WTC11 (cell line): ENCODE measurements around the gene SORCS2. TPM values are rescaled to one million over a fixed set of nuclear protein-coding genes. Genes with fewer than 3 reads are reported as not detected.

Experiments used
- ATAC-seq: fragments of 200-7000 bp; cut with Tn5 transposase; 2 replicates; pipeline ENCODE4 v1.10.0; 2021; ENCODE audit warnings: mild to moderate bottlenecking, moderate library complexity
- CTCF ChIA-PET: fragments of 300-600 bp; sonication (Branson Sonifier 250); formaldehyde crosslinking; loops from one replicate; lab custom pipeline; 2021; ENCODE audit warnings: antibody characterized with exemption; lab: Charles Lee
- POLR2A ChIA-PET: fragments of 350-600 bp; sonication (Branson Sonifier 250); formaldehyde crosslinking; loops from one replicate; lab custom pipeline; 2021; ENCODE audit warnings: antibody characterized with exemption; lab: Charles Lee
- DNase-seq: peaks from one replicate; pipeline ENCODE4 v3.0.0; 2021; ENCODE audit warnings: low spot score
- H3K27ac Mint-ChIP-seq: 2 replicates; pipeline ENCODE4 v1.8.0; 2021; ENCODE audit warnings: mixed read lengths
- H3K27me3 Mint-ChIP-seq: 2 replicates; pipeline ENCODE4 v1.8.0; 2021; ENCODE audit warnings: low read depth, mild to moderate bottlenecking, moderate library complexity, mixed read lengths
- H3K36me3 Mint-ChIP-seq: 2 replicates; pipeline ENCODE4 v1.8.0; 2021; ENCODE audit warnings: mixed read lengths
- H3K4me1 Mint-ChIP-seq: 2 replicates; pipeline ENCODE4 v1.8.0; 2022; ENCODE audit warnings: mixed read lengths
- H3K4me3 Mint-ChIP-seq: 2 replicates; pipeline ENCODE4 v1.8.0; 2021; ENCODE audit warnings: mild to moderate bottlenecking, moderate library complexity, mixed read lengths
- H3K9me3 Mint-ChIP-seq: 2 replicates; pipeline ENCODE4 v1.8.0; 2021; ENCODE audit warnings: mixed read lengths
- AR ChIP-seq: fragments of 250-450 bp; sonication (Bioruptor Pico); IDR thresholded peaks from 2 replicates; pipeline ENCODE4 v1.9.0; 2021; ENCODE audit warnings: mild to moderate bottlenecking
- ATF1 ChIP-seq: sonication (generic); formaldehyde crosslinking; IDR thresholded peaks from 2 replicates; pipeline ENCODE4 v1.8.1; 2023; ENCODE audit warnings: mild to moderate bottlenecking, moderate library complexity, missing genetic modification reagents
- CDX4 ChIP-seq: fragments of 250-450 bp; sonication (Bioruptor Pico); IDR thresholded peaks from 2 replicates; pipeline ENCODE4 v1.9.0; 2021; ENCODE audit warnings: moderate library complexity, mild to moderate bottlenecking, inconsistent platforms, borderline replicate concordance
- MXD4 ChIP-seq: fragments of 250-450 bp; sonication (Bioruptor Pico); IDR thresholded peaks from 2 replicates; pipeline ENCODE4 v1.8.0; 2021; ENCODE audit warnings: mild to moderate bottlenecking, moderate library complexity, borderline replicate concordance
- NR2C2 ChIP-seq: sonication (generic); formaldehyde crosslinking; IDR thresholded peaks from 2 replicates; pipeline ENCODE4 v1.8.0; 2022; ENCODE audit warnings: mild to moderate bottlenecking, missing genetic modification reagents
- PRRX2 ChIP-seq: fragments of 250-450 bp; sonication (Bioruptor Pico); IDR thresholded peaks from 2 replicates; pipeline ENCODE4 v1.8.0; 2021; ENCODE audit warnings: mild to moderate bottlenecking
- ZBTB43 ChIP-seq: sonication (generic); formaldehyde crosslinking; IDR thresholded peaks from 2 replicates; pipeline ENCODE4 v1.8.1; 2023; ENCODE audit warnings: mild to moderate bottlenecking, missing genetic modification reagents
- ZNF396 ChIP-seq: fragments of 250-450 bp; sonication (Bioruptor Pico); IDR thresholded peaks from 2 replicates; pipeline ENCODE4 v1.8.0; 2021; ENCODE audit warnings: mild to moderate bottlenecking, moderate library complexity, borderline replicate concordance
- ZNF416 ChIP-seq: fragments of 250-450 bp; sonication (Bioruptor Pico); IDR thresholded peaks from 2 replicates; pipeline ENCODE4 v1.9.0; 2021; ENCODE audit warnings: mild to moderate bottlenecking, inconsistent platforms
- total RNA-seq: library from RNA; stranded (reverse); gene quantifications from 3 replicates; pipeline ENCODE4 v1.2.3, GENCODE V29; 2021
- TF ChIP-seq, protein P1 (sequence below): sonication (generic); formaldehyde crosslinking; IDR thresholded peaks from 2 replicates; pipeline ENCODE4 v1.8.1; 2023; ENCODE audit warnings: mild to moderate bottlenecking, missing genetic modification reagents, borderline replicate concordance
- TF ChIP-seq, protein P2 (sequence below): sonication (generic); formaldehyde crosslinking; IDR thresholded peaks from 2 replicates; pipeline ENCODE4 v1.8.0; 2022; ENCODE audit warnings: missing genetic modification reagents

Gene SORCS2
- total RNA-seq, 1 experiment from 2014 or later: 6.6 TPM

GRCh38 chr4:7738458-7739076 is 546.2 kb downstream of the SORCS2 start (continued):
- TF ChIP-seq, protein P1, sequence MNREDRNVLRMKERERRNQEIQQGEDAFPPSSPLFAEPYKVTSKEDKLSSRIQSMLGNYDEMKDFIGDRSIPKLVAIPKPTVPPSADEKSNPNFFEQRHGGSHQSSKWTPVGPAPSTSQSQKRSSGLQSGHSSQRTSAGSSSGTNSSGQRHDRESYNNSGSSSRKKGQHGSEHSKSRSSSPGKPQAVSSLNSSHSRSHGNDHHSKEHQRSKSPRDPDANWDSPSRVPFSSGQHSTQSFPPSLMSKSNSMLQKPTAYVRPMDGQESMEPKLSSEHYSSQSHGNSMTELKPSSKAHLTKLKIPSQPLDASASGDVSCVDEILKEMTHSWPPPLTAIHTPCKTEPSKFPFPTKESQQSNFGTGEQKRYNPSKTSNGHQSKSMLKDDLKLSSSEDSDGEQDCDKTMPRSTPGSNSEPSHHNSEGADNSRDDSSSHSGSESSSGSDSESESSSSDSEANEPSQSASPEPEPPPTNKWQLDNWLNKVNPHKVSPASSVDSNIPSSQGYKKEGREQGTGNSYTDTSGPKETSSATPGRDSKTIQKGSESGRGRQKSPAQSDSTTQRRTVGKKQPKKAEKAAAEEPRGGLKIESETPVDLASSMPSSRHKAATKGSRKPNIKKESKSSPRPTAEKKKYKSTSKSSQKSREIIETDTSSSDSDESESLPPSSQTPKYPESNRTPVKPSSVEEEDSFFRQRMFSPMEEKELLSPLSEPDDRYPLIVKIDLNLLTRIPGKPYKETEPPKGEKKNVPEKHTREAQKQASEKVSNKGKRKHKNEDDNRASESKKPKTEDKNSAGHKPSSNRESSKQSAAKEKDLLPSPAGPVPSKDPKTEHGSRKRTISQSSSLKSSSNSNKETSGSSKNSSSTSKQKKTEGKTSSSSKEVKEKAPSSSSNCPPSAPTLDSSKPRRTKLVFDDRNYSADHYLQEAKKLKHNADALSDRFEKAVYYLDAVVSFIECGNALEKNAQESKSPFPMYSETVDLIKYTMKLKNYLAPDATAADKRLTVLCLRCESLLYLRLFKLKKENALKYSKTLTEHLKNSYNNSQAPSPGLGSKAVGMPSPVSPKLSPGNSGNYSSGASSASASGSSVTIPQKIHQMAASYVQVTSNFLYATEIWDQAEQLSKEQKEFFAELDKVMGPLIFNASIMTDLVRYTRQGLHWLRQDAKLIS (CRISPR knock-in tag): no peak

GRCh38 chr4:7739077-7739917 is 547.0 kb downstream of the SORCS2 start:
- Mint-ChIP-seq H3K27me3 (no peaks in the 10 kb centered on the region), H3K9me3 (no peaks in the 10 kb centered on the region), H3K4me3 (no peak overlapping the region), H3K27ac (no peak overlapping the region), H3K36me3 (no peaks in the 10 kb centered on the region), H3K4me1 (no peaks in the 10 kb centered on the region)
- ATAC-seq (no peak), DNase-seq (no peak)
- POLR2A ChIA-PET: no interaction called here
- no peak for TF ChIP-seq MXD4 (CRISPR knock-in tag)
- CTCF ChIA-PET: no interaction called here

DNA sequence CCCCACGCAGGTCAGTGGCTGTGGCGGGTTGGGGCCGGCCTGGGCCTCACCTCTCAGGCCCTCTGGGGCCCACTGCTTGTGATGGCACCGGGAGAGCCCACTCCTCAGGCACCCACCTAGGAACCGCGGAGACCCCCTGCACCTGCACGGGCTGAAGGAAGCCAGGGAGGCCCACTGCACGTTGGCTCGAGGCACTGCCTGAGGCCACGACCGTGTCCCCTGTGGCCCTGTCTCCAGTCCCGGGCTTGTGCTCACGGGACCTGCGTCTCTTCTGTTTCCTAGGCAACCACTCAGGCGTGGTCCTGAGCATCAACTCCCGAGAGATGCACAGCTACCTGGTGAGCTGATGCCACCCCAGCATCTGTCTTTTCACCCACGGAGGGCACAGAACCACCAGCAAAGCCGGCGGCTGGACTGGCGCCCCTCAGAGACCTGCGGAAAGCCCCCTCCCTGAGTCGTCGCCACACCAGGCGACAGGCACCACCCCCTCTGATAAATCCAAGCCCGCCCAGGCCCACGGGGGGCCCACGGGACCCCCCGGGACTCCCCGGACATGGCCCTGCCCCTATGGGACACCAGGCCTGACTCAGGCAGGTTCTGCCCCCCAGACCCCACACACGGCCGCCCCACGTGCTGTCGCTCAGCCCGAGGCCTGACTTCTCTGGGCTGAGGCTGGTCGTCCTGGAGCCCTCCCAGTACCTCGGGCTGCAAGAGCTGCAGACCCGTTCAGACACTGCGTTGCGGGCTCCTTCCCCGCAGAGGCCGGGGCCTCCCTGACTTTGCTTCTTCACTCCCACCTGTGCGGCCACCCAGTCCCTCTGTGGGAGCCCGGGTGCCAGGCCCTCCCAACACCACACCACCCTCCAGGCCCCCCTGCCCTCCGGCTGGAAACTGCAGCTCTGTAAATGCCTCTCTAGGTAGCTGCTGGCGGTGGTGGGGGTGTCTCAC is 547.9 kb downstream of the SORCS2 start:
- H3K4me1 Mint-ChIP-seq: no peaks in the 10 kb centered on the region
- no peak for TF ChIP-seq CDX4 (CRISPR knock-in tag)
- no peaks in the 10 kb centered on the region for H3K36me3 Mint-ChIP-seq
- DNase-seq (no peak), ATAC-seq (no peak)
- no peak overlapping the region for H3K27ac Mint-ChIP-seq
- H3K9me3 Mint-ChIP-seq: no peaks in the 10 kb centered on the region
- CTCF ChIA-PET: no interaction called here
- no peak overlapping the region for H3K4me3 Mint-ChIP-seq
- POLR2A ChIA-PET: no interaction called here
- H3K27me3 Mint-ChIP-seq: no peaks in the 10 kb centered on the region

GRCh38 chr4:7740866-7741525 is 548.7 kb downstream of the SORCS2 start:
- POLR2A ChIA-PET: no interaction called here
- H3K9me3 Mint-ChIP-seq: no peaks in the 10 kb centered on the region
- CTCF ChIA-PET: no interaction called here
- TF ChIP-seq NR2C2 (CRISPR knock-in tag): no peak
- TF ChIP-seq ATF1 (CRISPR knock-in tag): no peak
- TF ChIP-seq AR (CRISPR knock-in tag): no peak
- no peak for TF ChIP-seq ZBTB43 (CRISPR knock-in tag)
- TF ChIP-seq, protein P2, sequence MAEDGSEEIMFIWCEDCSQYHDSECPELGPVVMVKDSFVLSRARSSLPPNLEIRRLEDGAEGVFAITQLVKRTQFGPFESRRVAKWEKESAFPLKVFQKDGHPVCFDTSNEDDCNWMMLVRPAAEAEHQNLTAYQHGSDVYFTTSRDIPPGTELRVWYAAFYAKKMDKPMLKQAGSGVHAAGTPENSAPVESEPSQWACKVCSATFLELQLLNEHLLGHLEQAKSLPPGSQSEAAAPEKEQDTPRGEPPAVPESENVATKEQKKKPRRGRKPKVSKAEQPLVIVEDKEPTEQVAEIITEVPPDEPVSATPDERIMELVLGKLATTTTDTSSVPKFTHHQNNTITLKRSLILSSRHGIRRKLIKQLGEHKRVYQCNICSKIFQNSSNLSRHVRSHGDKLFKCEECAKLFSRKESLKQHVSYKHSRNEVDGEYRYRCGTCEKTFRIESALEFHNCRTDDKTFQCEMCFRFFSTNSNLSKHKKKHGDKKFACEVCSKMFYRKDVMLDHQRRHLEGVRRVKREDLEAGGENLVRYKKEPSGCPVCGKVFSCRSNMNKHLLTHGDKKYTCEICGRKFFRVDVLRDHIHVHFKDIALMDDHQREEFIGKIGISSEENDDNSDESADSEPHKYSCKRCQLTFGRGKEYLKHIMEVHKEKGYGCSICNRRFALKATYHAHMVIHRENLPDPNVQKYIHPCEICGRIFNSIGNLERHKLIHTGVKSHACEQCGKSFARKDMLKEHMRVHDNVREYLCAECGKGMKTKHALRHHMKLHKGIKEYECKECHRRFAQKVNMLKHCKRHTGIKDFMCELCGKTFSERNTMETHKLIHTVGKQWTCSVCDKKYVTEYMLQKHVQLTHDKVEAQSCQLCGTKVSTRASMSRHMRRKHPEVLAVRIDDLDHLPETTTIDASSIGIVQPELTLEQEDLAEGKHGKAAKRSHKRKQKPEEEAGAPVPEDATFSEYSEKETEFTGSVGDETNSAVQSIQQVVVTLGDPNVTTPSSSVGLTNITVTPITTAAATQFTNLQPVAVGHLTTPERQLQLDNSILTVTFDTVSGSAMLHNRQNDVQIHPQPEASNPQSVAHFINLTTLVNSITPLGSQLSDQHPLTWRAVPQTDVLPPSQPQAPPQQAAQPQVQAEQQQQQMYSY (CRISPR knock-in tag): no peak
- no peak for TF ChIP-seq ZNF396
- no peak for TF ChIP-seq ZNF416
- no peak for TF ChIP-seq PRRX2 (CRISPR knock-in tag)

More at GRCh38 chr4:7740866-7741525, 548.7 kb downstream of the SORCS2 start:
- ATAC-seq: no peak
- no peak overlapping the region for H3K27ac Mint-ChIP-seq
- no peaks in the 10 kb centered on the region for H3K4me1 Mint-ChIP-seq
- H3K36me3 Mint-ChIP-seq: no peaks in the 10 kb centered on the region
- no peaks in the 10 kb centered on the region for H3K27me3 Mint-ChIP-seq
- H3K4me3 Mint-ChIP-seq: no peak overlapping the region
- no peak for DNase-seq
